Measurements from ENCODE around the gene ANKDD1B. TPM values are rescaled to one million over a fixed set of nuclear protein-coding genes. Genes with fewer than 3 reads are reported as not detected.

ANKDD1B gene
- total and polyA plus RNA-seq, 2 of the 8 experiments (the other 6 are each of a cell fraction or from before 2014, with no cell fraction given) = 0.08 to 0.22 TPM

GRCh38 chr5:75588666-75589065, 22.6 kb upstream of the ANKDD1B start (continued):
- TF ChIP-seq CEBPB (IDR thresholded peaks at IDR 0.05; ENCODE audit: low read depth, low read length) = no peak
- TF ChIP-seq SAP30 (IDR thresholded peaks at IDR 0.05; ENCODE audit: insufficient read depth, insufficient replicate concordance, low read length) = no peak
- TF ChIP-seq, protein P1, sequence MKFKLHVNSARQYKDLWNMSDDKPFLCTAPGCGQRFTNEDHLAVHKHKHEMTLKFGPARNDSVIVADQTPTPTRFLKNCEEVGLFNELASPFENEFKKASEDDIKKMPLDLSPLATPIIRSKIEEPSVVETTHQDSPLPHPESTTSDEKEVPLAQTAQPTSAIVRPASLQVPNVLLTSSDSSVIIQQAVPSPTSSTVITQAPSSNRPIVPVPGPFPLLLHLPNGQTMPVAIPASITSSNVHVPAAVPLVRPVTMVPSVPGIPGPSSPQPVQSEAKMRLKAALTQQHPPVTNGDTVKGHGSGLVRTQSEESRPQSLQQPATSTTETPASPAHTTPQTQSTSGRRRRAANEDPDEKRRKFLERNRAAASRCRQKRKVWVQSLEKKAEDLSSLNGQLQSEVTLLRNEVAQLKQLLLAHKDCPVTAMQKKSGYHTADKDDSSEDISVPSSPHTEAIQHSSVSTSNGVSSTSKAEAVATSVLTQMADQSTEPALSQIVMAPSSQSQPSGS (IDR thresholded peaks at IDR 0.05; ENCODE audit: low read length) = no peak

All from H1 (cell line).